Activated gamma-delta T cell treated with Interleukin-2 at 50 U/mL for 16 hours (primary cell): ENCODE results near the gene NIN.
"Not testable (repeated sequence)": the region's sequence is repeated elsewhere in the genome, so short reads cannot be mapped to it uniquely, and the experiment has no call there.

Source experiments
- DNase-seq: peaks from one replicate; pipeline ENCODE4 v3.0.0-alpha.2; 2020

The NIN gene

GRCh38 chr14:50704454-50705010, 126.4 kb downstream of the NIN start:
- DNase-seq: no peak

- no peak for DNase-seq
These were observed 133.2 kb downstream of the NIN start for GRCh38 chr14:50697659-50698290.

GRCh38 chr14:50694260-50694659, 136.7 kb downstream of the NIN start:
- DNase-seq: not testable (repeated sequence)

- DNase-seq: no peak
These were observed 142.1 kb downstream of the NIN start for GRCh38 chr14:50688875-50689274.

GRCh38 chr14:50679674-50680073, 151.3 kb downstream of the NIN start:
- no peak for DNase-seq

GRCh38 chr14:50678163-50678562, 152.8 kb downstream of the NIN start:
- DNase-seq: no peak

- DNase-seq: no peak
These were observed 153.4 kb downstream of the NIN start for GRCh38 chr14:50677527-50678063.

- DNase-seq: no peak
These were observed 154.0 kb downstream of the NIN start for GRCh38 chr14:50676814-50677516.

GRCh38 chr14:50675597-50675996, 155.4 kb downstream of the NIN start:
- no peak for DNase-seq

GRCh38 chr14:50670866-50671256, 160.1 kb downstream of the NIN start:
- no peak for DNase-seq

GRCh38 chr14:50670196-50670865, 160.6 kb downstream of the NIN start:
- no peak for DNase-seq
